ENCODE measurements around the gene LCT. TPM values are rescaled to one million over a fixed set of nuclear protein-coding genes. Genes with fewer than 3 reads are reported as not detected.

Gene LCT
- total and polyA plus RNA-seq, 2 donors (not counting 1 experiment from before 2014, with no cell fraction given), result under 0.01 TPM; not detected in 1

GRCh38 chr2:135844301-135844895 lies 7.4 kb upstream of the LCT start:
- Histone ChIP-seq H3K27me3 (ENCODE audit: control insufficient read depth, insufficient read depth, low read length) (no peaks in the 10 kb centered on the region), H3K9ac (ENCODE audit: insufficient read depth, low read length) (no peak overlapping the region), H3K4me2 (ENCODE audit: extremely low read depth, insufficient read depth, low read length) (no peak overlapping the region), H3K27ac (ENCODE audit: insufficient read depth, low read length) (no peak overlapping the region), H4K20me1 (ENCODE audit: control insufficient read depth, extremely low read depth, insufficient read depth, low read length) (no peaks in the 10 kb centered on the region), H2AFZ (ENCODE audit: low read length) (no peak overlapping the region), H3K4me3 (replicated peaks in 1 of 4; ENCODE audit: control extremely low read depth in 1 of 4, insufficient read depth in 1 of 4, low read depth in 3 of 4, low read length in 4 of 4) (no peak overlapping the region), H3K36me3 (ENCODE audit: control insufficient read depth, insufficient read depth, low read length) (peaks cover 1% of the 10 kb centered on the region), H3K79me2 (ENCODE audit: control insufficient read depth, insufficient read depth, low read length) (no peaks in the 10 kb centered on the region), H3K4me1 (ENCODE audit: control insufficient read depth, extremely low read depth, insufficient read depth, low read length) (peaks cover 5% of the 10 kb centered on the region), H3K9me3 (ENCODE audit: control insufficient read depth, insufficient read depth, low read depth, low read length) (no peaks in the 10 kb centered on the region)
- no peak for TF ChIP-seq EZH2 (IDR thresholded peaks at IDR 0.05; ENCODE audit: low read length, missing control alignments)
- TF ChIP-seq CTCF (conservative IDR thresholded peaks at IDR 0.05 in 1 of 2, IDR thresholded peaks at IDR 0.05 in 1 of 2; ENCODE audit: low read depth in 1 of 2, low read length in 2 of 2), result no peak
- no peak for DNase-seq (ENCODE audit: low read depth in 2 of 2)

GRCh38 chr2:135843671-135844070 lies 6.7 kb upstream of the LCT start:
- Histone ChIP-seq H3K9ac (ENCODE audit: insufficient read depth, low read length) (no peak overlapping the region), H3K4me2 (ENCODE audit: extremely low read depth, insufficient read depth, low read length) (no peak overlapping the region), H3K36me3 (ENCODE audit: control insufficient read depth, insufficient read depth, low read length) (peaks cover 1% of the 10 kb centered on the region), H3K27me3 (ENCODE audit: control insufficient read depth, insufficient read depth, low read length) (no peaks in the 10 kb centered on the region), H3K4me1 (ENCODE audit: control insufficient read depth, extremely low read depth, insufficient read depth, low read length) (peaks cover 5% of the 10 kb centered on the region), H3K79me2 (ENCODE audit: control insufficient read depth, insufficient read depth, low read length) (no peaks in the 10 kb centered on the region), H3K27ac (ENCODE audit: insufficient read depth, low read length) (no peak overlapping the region), H2AFZ (ENCODE audit: low read length) (no peak overlapping the region), H3K4me3 (replicated peaks in 1 of 4; ENCODE audit: control extremely low read depth in 1 of 4, insufficient read depth in 1 of 4, low read depth in 3 of 4, low read length in 4 of 4) (no peak overlapping the region), H3K9me3 (ENCODE audit: control insufficient read depth, insufficient read depth, low read depth, low read length) (no peaks in the 10 kb centered on the region), H4K20me1 (ENCODE audit: control insufficient read depth, extremely low read depth, insufficient read depth, low read length) (no peaks in the 10 kb centered on the region)
- TF ChIP-seq CTCF (conservative IDR thresholded peaks at IDR 0.05 in 1 of 2, IDR thresholded peaks at IDR 0.05 in 1 of 2; ENCODE audit: low read depth in 1 of 2, low read length in 2 of 2) (no peak), EZH2 (IDR thresholded peaks at IDR 0.05; ENCODE audit: low read length, missing control alignments) (no peak)
- no peak for DNase-seq (ENCODE audit: low read depth in 2 of 2)

GRCh38 chr2:135840601-135841000 lies 3.6 kb upstream of the LCT start:
- peaks cover 1% of the 10 kb centered on the region for H3K36me3 ChIP-seq (ENCODE audit: control insufficient read depth, insufficient read depth, low read length)
- peak overlapping the region; percentile 81 for H3K4me2 ChIP-seq (ENCODE audit: extremely low read depth, insufficient read depth, low read length)
- peaks cover 5% of the 10 kb centered on the region for H3K4me1 ChIP-seq (ENCODE audit: control insufficient read depth, extremely low read depth, insufficient read depth, low read length)
- peak overlapping the region; percentile 68 for H2AFZ ChIP-seq (ENCODE audit: low read length)
- peak in 1 of 2 donors; percentile 13 for DNase-seq (ENCODE audit: low read depth in 2 of 2)
- no peaks in the 10 kb centered on the region for H3K27me3 ChIP-seq (ENCODE audit: control insufficient read depth, insufficient read depth, low read length)
- peak overlapping the region; percentile 46 for H3K9ac ChIP-seq (ENCODE audit: insufficient read depth, low read length)
- no peaks in the 10 kb centered on the region for H3K79me2 ChIP-seq (ENCODE audit: control insufficient read depth, insufficient read depth, low read length)
- peak overlapping the region; percentile 70 for H3K27ac ChIP-seq (ENCODE audit: insufficient read depth, low read length)
- TF ChIP-seq CTCF (conservative IDR thresholded peaks at IDR 0.05 in 1 of 2, IDR thresholded peaks at IDR 0.05 in 1 of 2; ENCODE audit: low read depth in 1 of 2, low read length in 2 of 2), result no peak
- no peak for TF ChIP-seq EZH2 (IDR thresholded peaks at IDR 0.05; ENCODE audit: low read length, missing control alignments)
- H3K4me3 ChIP-seq (replicated peaks in 1 of 4; ENCODE audit: control extremely low read depth in 1 of 4, insufficient read depth in 1 of 4, low read depth in 3 of 4, low read length in 4 of 4), result peak overlapping the region in 3 of 4 experiments; percentile 28 to 41 (median 31)
- H3K9me3 ChIP-seq (ENCODE audit: control insufficient read depth, insufficient read depth, low read depth, low read length), result no peaks in the 10 kb centered on the region
- no peaks in the 10 kb centered on the region for H4K20me1 ChIP-seq (ENCODE audit: control insufficient read depth, extremely low read depth, insufficient read depth, low read length)

All from fibroblast of lung (primary cell).